K562 (cell line): ENCODE data around the gene CTNNA3.

Experiments used
- BRCA1 ChIP-seq, 2 experiments: fragments of 450-650 bp in 1 of 2; sonication (generic) in 1 of 2; formaldehyde crosslinking in 1 of 2; IDR thresholded peaks; 2 replicates each; pipeline versions ENCODE4 v1.5.0 to v1.6.1; 2017 to 2020; ENCODE audit warnings: mild to moderate bottlenecking in 1 of 2, missing genetic modification reagents in 1 of 2
- GATA2 ChIP-seq: sonication (generic); formaldehyde crosslinking; IDR thresholded peaks from 2 replicates; pipeline ENCODE4 v1.4.0; 2020; ENCODE audit warnings: mild to moderate bottlenecking, missing genetic modification reagents
- JUN ChIP-seq, 2 experiments: sonication (generic) in 1 of 2; formaldehyde crosslinking in 1 of 2; IDR thresholded peaks; 2 replicates each; pipeline versions ENCODE4 v1.6.1 to v1.8.0; 2012 to 2022; ENCODE audit warnings: borderline replicate concordance in 2 of 2, mild to moderate bottlenecking in 2 of 2, improper control_type of control experiment in 1 of 2, low read depth in 1 of 2, low read length in 1 of 2, missing genetic modification reagents in 1 of 2
- KDM4B ChIP-seq, 2 experiments: fragments of 450-650 bp in 1 of 2; sonication (generic) in 1 of 2; IDR thresholded peaks; 2 replicates each; pipeline ENCODE4 v1.6.1; 2016 to 2017; ENCODE audit warnings: borderline replicate concordance in 2 of 2, antibody characterized with exemption in 1 of 2, low read depth in 1 of 2, mild to moderate bottlenecking in 1 of 2
- POLR2AphosphoS5 ChIP-seq: IDR thresholded peaks from 2 replicates; pipeline ENCODE4 v1.6.1; 2011; ENCODE audit warnings: mild to moderate bottlenecking, low read depth, low read length, moderate library complexity; ENCODE audit not compliant: control insufficient read depth, insufficient read depth
- RFX5 ChIP-seq: IDR thresholded peaks from 2 replicates; pipeline ENCODE4 v1.6.1; 2011; ENCODE audit warnings: low read depth, mild to moderate bottlenecking, improper control_type of control experiment, low read length
- SP2 ChIP-seq: IDR thresholded peaks from 2 replicates; pipeline ENCODE4 v1.6.1; 2011; ENCODE audit warnings: mild to moderate bottlenecking, low read depth, low read length, moderate library complexity; ENCODE audit not compliant: poor library complexity, severe bottlenecking; ENCODE audit errors: extremely low read depth
- TEAD2 ChIP-seq: fragments of 450-650 bp; IDR thresholded peaks from 2 replicates; pipeline ENCODE4 v1.6.1; 2016; ENCODE audit warnings: missing genetic modification characterization, control low read depth, missing compliant biosample characterization
- TF ChIP-seq, protein P1 (sequence below), 3 experiments: IDR thresholded peaks in 2 of 3; conservative IDR thresholded peaks in 1 of 3; 2 replicates each; pipeline ENCODE4 v1.5.1; 2011 to 2012; ENCODE audit warnings: low read length in 3 of 3, mild to moderate bottlenecking in 3 of 3, control low read depth in 2 of 3, improper control_type of control experiment in 1 of 3, inconsistent platforms in 1 of 3, low read depth in 1 of 3, mixed read lengths in 1 of 3, moderate library complexity in 1 of 3; ENCODE audit not compliant: insufficient read depth in 2 of 3
- TF ChIP-seq, protein P2 (sequence below): sonication (generic); formaldehyde crosslinking; IDR thresholded peaks from 2 replicates; pipeline ENCODE4 v1.8.0; 2023; ENCODE audit warnings: missing genetic modification reagents, mild to moderate bottlenecking, borderline replicate concordance
- TF ChIP-seq, protein P3 (sequence below), 2 experiments: IDR thresholded peaks; 2 replicates each; pipeline ENCODE4 v1.6.1; 2011; ENCODE audit warnings: borderline replicate concordance in 1 of 2, control low read depth in 1 of 2, low read depth in 1 of 2, low read length in 1 of 2, mild to moderate bottlenecking in 1 of 2, mixed read lengths in 1 of 2, moderate library complexity in 1 of 2; ENCODE audit not compliant: insufficient read depth in 1 of 2, insufficient read length in 1 of 2, poor library complexity in 1 of 2, severe bottlenecking in 1 of 2; ENCODE audit errors: extremely low read depth in 1 of 2

- no peak for TF ChIP-seq POLR2AphosphoS5
- TF ChIP-seq, protein P1, sequence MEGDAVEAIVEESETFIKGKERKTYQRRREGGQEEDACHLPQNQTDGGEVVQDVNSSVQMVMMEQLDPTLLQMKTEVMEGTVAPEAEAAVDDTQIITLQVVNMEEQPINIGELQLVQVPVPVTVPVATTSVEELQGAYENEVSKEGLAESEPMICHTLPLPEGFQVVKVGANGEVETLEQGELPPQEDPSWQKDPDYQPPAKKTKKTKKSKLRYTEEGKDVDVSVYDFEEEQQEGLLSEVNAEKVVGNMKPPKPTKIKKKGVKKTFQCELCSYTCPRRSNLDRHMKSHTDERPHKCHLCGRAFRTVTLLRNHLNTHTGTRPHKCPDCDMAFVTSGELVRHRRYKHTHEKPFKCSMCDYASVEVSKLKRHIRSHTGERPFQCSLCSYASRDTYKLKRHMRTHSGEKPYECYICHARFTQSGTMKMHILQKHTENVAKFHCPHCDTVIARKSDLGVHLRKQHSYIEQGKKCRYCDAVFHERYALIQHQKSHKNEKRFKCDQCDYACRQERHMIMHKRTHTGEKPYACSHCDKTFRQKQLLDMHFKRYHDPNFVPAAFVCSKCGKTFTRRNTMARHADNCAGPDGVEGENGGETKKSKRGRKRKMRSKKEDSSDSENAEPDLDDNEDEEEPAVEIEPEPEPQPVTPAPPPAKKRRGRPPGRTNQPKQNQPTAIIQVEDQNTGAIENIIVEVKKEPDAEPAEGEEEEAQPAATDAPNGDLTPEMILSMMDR (IDR thresholded peaks at IDR 0.05 in 2 of 3, conservative IDR thresholded peaks at IDR 0.05 in 1 of 3; ENCODE audit: insufficient read depth in 2 of 3, low read depth in 1 of 3, low read length in 3 of 3): no peak
- no peak for TF ChIP-seq KDM4B (IDR thresholded peaks at IDR 0.05; ENCODE audit: borderline replicate concordance in 2 of 2, low read depth in 1 of 2)
- no peak for TF ChIP-seq GATA2 (CRISPR knock-in tag)
- TF ChIP-seq SP2: no peak
- no peak for TF ChIP-seq BRCA1 (IDR thresholded peaks at IDR 0.05)
- TF ChIP-seq BRCA1 (CRISPR knock-in tag; IDR thresholded peaks at IDR 0.05): no peak
- no peak for TF ChIP-seq RFX5
- no peak for TF ChIP-seq JUN (IDR thresholded peaks at IDR 0.05; ENCODE audit: borderline replicate concordance, low read depth, low read length)
- TF ChIP-seq JUN (CRISPR knock-in tag; IDR thresholded peaks at IDR 0.05; ENCODE audit: borderline replicate concordance): no peak
- TF ChIP-seq, protein P2, sequence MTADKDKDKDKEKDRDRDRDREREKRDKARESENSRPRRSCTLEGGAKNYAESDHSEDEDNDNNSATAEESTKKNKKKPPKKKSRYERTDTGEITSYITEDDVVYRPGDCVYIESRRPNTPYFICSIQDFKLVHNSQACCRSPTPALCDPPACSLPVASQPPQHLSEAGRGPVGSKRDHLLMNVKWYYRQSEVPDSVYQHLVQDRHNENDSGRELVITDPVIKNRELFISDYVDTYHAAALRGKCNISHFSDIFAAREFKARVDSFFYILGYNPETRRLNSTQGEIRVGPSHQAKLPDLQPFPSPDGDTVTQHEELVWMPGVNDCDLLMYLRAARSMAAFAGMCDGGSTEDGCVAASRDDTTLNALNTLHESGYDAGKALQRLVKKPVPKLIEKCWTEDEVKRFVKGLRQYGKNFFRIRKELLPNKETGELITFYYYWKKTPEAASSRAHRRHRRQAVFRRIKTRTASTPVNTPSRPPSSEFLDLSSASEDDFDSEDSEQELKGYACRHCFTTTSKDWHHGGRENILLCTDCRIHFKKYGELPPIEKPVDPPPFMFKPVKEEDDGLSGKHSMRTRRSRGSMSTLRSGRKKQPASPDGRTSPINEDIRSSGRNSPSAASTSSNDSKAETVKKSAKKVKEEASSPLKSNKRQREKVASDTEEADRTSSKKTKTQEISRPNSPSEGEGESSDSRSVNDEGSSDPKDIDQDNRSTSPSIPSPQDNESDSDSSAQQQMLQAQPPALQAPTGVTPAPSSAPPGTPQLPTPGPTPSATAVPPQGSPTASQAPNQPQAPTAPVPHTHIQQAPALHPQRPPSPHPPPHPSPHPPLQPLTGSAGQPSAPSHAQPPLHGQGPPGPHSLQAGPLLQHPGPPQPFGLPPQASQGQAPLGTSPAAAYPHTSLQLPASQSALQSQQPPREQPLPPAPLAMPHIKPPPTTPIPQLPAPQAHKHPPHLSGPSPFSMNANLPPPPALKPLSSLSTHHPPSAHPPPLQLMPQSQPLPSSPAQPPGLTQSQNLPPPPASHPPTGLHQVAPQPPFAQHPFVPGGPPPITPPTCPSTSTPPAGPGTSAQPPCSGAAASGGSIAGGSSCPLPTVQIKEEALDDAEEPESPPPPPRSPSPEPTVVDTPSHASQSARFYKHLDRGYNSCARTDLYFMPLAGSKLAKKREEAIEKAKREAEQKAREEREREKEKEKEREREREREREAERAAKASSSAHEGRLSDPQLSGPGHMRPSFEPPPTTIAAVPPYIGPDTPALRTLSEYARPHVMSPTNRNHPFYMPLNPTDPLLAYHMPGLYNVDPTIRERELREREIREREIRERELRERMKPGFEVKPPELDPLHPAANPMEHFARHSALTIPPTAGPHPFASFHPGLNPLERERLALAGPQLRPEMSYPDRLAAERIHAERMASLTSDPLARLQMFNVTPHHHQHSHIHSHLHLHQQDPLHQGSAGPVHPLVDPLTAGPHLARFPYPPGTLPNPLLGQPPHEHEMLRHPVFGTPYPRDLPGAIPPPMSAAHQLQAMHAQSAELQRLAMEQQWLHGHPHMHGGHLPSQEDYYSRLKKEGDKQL (CRISPR knock-in tag): no peak
- no peak for TF ChIP-seq TEAD2
- TF ChIP-seq, protein P3, sequence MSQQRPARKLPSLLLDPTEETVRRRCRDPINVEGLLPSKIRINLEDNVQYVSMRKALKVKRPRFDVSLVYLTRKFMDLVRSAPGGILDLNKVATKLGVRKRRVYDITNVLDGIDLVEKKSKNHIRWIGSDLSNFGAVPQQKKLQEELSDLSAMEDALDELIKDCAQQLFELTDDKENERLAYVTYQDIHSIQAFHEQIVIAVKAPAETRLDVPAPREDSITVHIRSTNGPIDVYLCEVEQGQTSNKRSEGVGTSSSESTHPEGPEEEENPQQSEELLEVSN (IDR thresholded peaks at IDR 0.05; ENCODE audit: borderline replicate concordance in 1 of 2, extremely low read depth in 1 of 2, insufficient read depth in 1 of 2, insufficient read length in 1 of 2, low read depth in 1 of 2, low read length in 1 of 2, poor library complexity in 1 of 2, severe bottlenecking in 1 of 2): no peak
Measured at GRCh38 chr10:66252986-66253385, 1443.0 kb downstream of the CTNNA3 start.
